ENCODE data around the gene UGT1A8. TPM values are rescaled to one million over a fixed set of nuclear protein-coding genes. Genes with fewer than 3 reads are reported as not detected.

The UGT1A8 gene
- total and polyA plus RNA-seq, 2 experiments from 2014 or later, result 0.45 TPM; not detected in 1

GRCh38 chr2:233698740-233699139, 81.3 kb downstream of the UGT1A8 start:
- Mint-ChIP-seq H3K9me3 (no peaks in the 10 kb centered on the region), H3K36me3 (ENCODE audit: low read depth) (no peaks in the 10 kb centered on the region), H3K4me1 (peaks cover 5% of the 10 kb centered on the region; the same call in 2 of the 3 replicates), H3K27ac (peak overlapping the region; percentile 8; the same call in 1 of the 2 replicates), H3K27me3 (ENCODE audit: insufficient read depth, low read depth, poor library complexity) (no peaks in the 10 kb centered on the region), H3K4me3 (no peak overlapping the region)
- Histone ChIP-seq H3K4me2 (no peak overlapping the region), H3K4me3 (no peak overlapping the region), H3K27me3 (ENCODE audit: insufficient read depth) (no peaks in the 10 kb centered on the region), H3K9me2 (ENCODE audit: insufficient read depth) (no peaks in the 10 kb centered on the region), H3K4me1 (ENCODE audit: insufficient read depth) (0 out of 2 replicates have a peak, but pooled peaks cover 5% of the 10 kb centered on the region), H3F3A (replicated peaks; ENCODE audit: low read depth) (no peaks in the 10 kb centered on the region), H4K20me1 (replicated peaks; ENCODE audit: insufficient read depth) (no peaks in the 10 kb centered on the region), H3K27ac (ENCODE audit: low read depth) (no peak overlapping the region), H3K79me2 (replicated peaks; ENCODE audit: insufficient read depth) (no peaks in the 10 kb centered on the region), H2AFZ (no peak overlapping the region; the same call in 1 of the 2 replicates), H3K36me3 (ENCODE audit: insufficient read depth) (no peaks in the 10 kb centered on the region)
- TF ChIP-seq CTCF (conservative IDR thresholded peaks at IDR 0.05; ENCODE audit: low read depth in 2 of 2), result no peak
- TF ChIP-seq ETS1 (IDR thresholded peaks at IDR 0.05), result no peak
- no peak for TF ChIP-seq STAT1 (IDR thresholded peaks at IDR 0.05; ENCODE audit: unreplicated experiment)
- TF ChIP-seq POLR2AphosphoS5 (IDR thresholded peaks at IDR 0.05; ENCODE audit: low read depth), result no peak
- no peak for TF ChIP-seq ZNF462 (CRISPR knock-in tag; IDR thresholded peaks at IDR 0.05)
- no peak for TF ChIP-seq NANOG (IDR thresholded peaks at IDR 0.05; ENCODE audit: borderline replicate concordance)
- no peak for TF ChIP-seq JUNB (IDR thresholded peaks at IDR 0.05; ENCODE audit: unreplicated experiment)
- TF ChIP-seq ZNF114 (CRISPR knock-in tag; IDR thresholded peaks at IDR 0.05), result no peak
- DNase-seq (ENCODE audit: low spot score), result no peak
- no peak for ATAC-seq
